ENCODE measurements around the gene GIMAP7.

Gene GIMAP7

GRCh38 chr7:150569245-150569955, 54.7 kb downstream of the GIMAP7 start:
- DNase-seq (ENCODE audit: low read depth in 2 of 3, low spot score in 2 of 3): no peak

All from activated CD8-positive, alpha-beta memory T cell treated with anti-CD3 and anti-CD28 coated beads for 48 hours (primary cell).